HL-60 (cell line): ENCODE results near the gene DLD.

Experiments used
- DNase-seq, 2 experiments: peaks; one replicate each; pipeline ENCODE4 v3.0.0-alpha.2; 2010 to 2020; ENCODE audit warnings: low read depth in 1 of 2, low spot score in 1 of 2
- H3K27ac ChIP-seq: fragments of 250-450 bp; sonication (Bioruptor Pico); replicated peaks from 2 replicates; pipeline ENCODE4 v1.5.1; 2020; ENCODE audit warnings: mild to moderate bottlenecking, moderate library complexity
- H3K27me3 ChIP-seq: fragments of 250-450 bp; sonication (Bioruptor Pico); 2 replicates; pipeline ENCODE4 v1.5.1; 2021; ENCODE audit warnings: mild to moderate bottlenecking, moderate library complexity; ENCODE audit not compliant: insufficient read depth, poor library complexity, severe bottlenecking
- H3K4me3 ChIP-seq: replicated peaks from 2 replicates; pipeline ENCODE4 v1.5.1; 2011; ENCODE audit warnings: mild to moderate bottlenecking, control low read depth, low read length; ENCODE audit not compliant: insufficient read depth
- CTCF ChIP-seq: IDR thresholded peaks from one replicate; pipeline ENCODE4 v1.5.1; 2011; ENCODE audit warnings: low read length, control low read depth, inconsistent platforms; ENCODE audit not compliant: insufficient read depth
- GABPA ChIP-seq: IDR thresholded peaks from 2 replicates; pipeline ENCODE4 v1.6.1; 2012; ENCODE audit warnings: low read depth
- POLR2AphosphoS5 ChIP-seq: IDR thresholded peaks from 2 replicates; pipeline ENCODE4 v1.6.1; 2012; ENCODE audit warnings: low read depth
- SPI1 ChIP-seq: IDR thresholded peaks from 2 replicates; pipeline ENCODE4 v1.6.1; 2012; ENCODE audit warnings: low read depth, mild to moderate bottlenecking, borderline replicate concordance
- TF ChIP-seq, protein P1 (sequence below): IDR thresholded peaks from 2 replicates; pipeline ENCODE4 v1.6.1; 2012; ENCODE audit warnings: low read depth; ENCODE audit not compliant: insufficient replicate concordance

DLD gene

GRCh38 chr7:107951896-107952295 lies 60.9 kb downstream of the DLD start:
- TF ChIP-seq SPI1 = no peak
- no peak for TF ChIP-seq GABPA
- TF ChIP-seq POLR2AphosphoS5 = no peak
- no peak for TF ChIP-seq CTCF
- TF ChIP-seq, protein P1, sequence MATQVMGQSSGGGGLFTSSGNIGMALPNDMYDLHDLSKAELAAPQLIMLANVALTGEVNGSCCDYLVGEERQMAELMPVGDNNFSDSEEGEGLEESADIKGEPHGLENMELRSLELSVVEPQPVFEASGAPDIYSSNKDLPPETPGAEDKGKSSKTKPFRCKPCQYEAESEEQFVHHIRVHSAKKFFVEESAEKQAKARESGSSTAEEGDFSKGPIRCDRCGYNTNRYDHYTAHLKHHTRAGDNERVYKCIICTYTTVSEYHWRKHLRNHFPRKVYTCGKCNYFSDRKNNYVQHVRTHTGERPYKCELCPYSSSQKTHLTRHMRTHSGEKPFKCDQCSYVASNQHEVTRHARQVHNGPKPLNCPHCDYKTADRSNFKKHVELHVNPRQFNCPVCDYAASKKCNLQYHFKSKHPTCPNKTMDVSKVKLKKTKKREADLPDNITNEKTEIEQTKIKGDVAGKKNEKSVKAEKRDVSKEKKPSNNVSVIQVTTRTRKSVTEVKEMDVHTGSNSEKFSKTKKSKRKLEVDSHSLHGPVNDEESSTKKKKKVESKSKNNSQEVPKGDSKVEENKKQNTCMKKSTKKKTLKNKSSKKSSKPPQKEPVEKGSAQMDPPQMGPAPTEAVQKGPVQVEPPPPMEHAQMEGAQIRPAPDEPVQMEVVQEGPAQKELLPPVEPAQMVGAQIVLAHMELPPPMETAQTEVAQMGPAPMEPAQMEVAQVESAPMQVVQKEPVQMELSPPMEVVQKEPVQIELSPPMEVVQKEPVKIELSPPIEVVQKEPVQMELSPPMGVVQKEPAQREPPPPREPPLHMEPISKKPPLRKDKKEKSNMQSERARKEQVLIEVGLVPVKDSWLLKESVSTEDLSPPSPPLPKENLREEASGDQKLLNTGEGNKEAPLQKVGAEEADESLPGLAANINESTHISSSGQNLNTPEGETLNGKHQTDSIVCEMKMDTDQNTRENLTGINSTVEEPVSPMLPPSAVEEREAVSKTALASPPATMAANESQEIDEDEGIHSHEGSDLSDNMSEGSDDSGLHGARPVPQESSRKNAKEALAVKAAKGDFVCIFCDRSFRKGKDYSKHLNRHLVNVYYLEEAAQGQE = no peak
- Histone ChIP-seq H3K4me3 (no peak overlapping the region), H3K27ac (no peak overlapping the region), H3K27me3 (no peaks in the 10 kb centered on the region)
- DNase-seq = no peak

GRCh38 chr7:107953265-107953923 lies 62.4 kb downstream of the DLD start:
- H3K4me3 ChIP-seq = no peak overlapping the region
- DNase-seq = no peak
- TF ChIP-seq SPI1 (no peak), CTCF (no peak), POLR2AphosphoS5 (no peak), GABPA (no peak)
- TF ChIP-seq, protein P1 = no peak
- H3K27me3 ChIP-seq = no peaks in the 10 kb centered on the region
- H3K27ac ChIP-seq = no peak overlapping the region

DNA sequence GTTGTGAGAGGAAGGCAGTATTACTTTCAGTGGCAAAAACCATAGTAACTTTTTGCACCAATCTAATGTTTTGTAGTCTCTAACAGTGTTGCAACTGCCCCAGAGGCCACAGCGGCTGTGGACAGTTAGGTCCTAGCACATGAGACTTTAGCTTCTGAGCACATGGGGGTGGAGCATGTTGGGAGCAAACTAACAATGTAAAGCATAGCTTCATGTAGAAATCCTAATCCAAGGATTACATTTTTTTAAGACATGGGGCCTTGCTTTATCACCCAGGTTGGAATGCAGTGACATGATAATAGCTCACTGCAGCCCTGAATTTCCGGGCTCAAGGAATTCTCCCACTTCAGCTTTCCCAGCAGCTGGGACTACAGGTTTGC lies 62.9 kb downstream of the DLD start:
- TF ChIP-seq GABPA = no peak
- TF ChIP-seq SPI1 = no peak
- TF ChIP-seq, protein P1 = no peak
- no peak for TF ChIP-seq POLR2AphosphoS5
- TF ChIP-seq CTCF = no peak
- H3K27ac ChIP-seq = no peak overlapping the region
- peak in 1 of 2 experiments; percentile 8 for DNase-seq
- H3K4me3 ChIP-seq = no peak overlapping the region
- H3K27me3 ChIP-seq = no peaks in the 10 kb centered on the region
